ENCODE measurements around the gene KRT5.
"Not testable (repeated sequence)": the region's sequence is repeated elsewhere in the genome, so short reads cannot be mapped to it uniquely, and the experiment has no call there.

KRT5 gene

DNA sequence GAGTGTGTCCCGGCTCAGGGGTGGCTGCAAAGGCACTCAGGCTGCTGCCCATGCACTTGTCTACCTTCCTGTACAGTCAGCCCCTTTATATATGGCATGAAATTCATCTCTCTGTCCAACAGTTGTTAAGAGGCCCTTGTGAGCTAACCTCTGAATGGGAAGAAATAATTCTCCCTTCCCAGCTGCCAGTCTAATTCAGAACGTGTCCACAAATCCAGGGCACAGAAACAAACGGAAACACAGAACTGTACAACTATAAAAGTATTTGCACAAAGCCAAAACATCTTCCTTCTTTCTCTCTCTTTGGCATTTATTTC lies 849 bp downstream of the KRT5 start:
- no peak for DNase-seq (ENCODE audit: low spot score)

DNA sequence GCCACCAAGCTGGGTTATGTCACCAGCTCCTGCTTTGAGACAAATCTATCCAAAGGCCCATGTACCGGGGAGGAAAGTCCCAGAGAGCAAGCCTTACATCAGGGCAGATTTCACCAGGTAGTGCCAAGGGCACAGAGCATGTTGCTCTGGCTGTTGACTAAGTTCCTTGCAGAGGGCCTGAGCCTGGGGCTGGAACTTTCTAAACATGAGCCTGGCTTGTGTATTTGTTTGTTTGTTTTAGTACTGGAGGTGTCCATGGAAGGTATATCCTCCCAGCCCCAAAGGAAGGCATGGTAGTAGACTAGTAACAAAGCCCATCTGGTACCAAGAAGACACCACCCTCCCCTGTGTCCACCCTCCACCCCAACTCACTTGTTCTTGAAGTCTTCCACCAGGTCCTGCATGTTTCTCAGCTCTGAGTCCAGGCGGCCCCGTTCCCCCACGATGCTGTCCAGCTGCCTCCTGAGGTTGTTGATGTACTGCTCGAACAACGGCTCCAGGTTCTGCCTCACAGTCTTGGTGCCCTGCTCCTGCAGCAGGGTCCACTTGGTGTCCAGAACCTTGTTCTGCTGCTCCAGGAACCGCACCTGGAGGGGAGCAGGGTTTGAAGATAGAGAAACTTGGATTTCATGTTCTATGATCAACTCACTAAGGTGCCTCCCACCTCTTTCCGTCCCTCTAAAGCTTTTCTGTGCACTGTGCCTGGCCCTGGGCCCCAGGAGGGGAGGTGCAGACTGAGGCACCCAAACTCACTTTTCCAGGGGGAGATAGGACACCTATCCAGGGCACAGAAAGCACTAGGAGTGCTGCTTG lies 1.4 kb downstream of the KRT5 start:
- no peak for DNase-seq (ENCODE audit: low spot score)

GRCh38 chr12:52517888-52518287 lies 2.3 kb downstream of the KRT5 start:
- no peak for DNase-seq (ENCODE audit: low spot score)

DNA sequence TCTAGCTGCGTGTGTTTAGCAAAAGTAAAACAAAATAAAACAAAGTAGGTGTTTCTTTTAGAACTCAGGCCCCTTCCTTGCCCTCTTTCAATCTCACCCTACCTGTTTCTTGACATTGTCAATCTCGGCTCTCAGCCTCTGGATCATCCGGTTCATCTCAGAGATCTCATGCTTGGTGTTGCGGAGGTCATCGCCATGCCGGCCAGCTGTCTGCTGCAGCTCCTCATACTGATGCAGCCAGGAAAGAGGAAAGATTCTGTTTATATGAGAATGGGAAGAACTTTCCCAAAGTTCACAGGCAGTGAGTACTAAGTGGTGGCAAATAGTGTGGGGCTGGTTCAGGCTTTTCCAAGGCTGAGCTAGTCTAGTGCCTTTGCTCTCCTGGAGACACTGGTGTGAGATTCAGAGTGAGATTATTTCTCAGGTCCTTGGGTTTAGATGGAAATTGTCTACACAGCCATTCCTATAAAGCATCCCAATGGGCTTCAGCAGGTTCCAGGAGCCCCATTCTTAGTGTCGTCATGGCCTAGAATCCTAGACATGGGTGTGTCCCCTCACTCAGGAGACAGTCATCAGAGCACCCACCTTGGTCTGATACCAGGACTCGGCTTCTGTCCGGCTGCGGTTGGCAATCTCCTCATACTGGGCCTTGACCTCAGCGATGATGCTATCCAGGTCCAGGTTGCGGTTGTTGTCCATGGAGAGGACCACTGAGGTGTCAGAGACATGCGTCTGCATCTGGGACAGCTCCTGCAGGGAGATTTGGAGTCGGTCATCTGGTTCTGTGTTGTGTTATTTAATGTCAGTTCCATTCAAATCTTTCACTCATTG lies 3.0 kb downstream of the KRT5 start:
- DNase-seq (ENCODE audit: low spot score) = no peak

DNA sequence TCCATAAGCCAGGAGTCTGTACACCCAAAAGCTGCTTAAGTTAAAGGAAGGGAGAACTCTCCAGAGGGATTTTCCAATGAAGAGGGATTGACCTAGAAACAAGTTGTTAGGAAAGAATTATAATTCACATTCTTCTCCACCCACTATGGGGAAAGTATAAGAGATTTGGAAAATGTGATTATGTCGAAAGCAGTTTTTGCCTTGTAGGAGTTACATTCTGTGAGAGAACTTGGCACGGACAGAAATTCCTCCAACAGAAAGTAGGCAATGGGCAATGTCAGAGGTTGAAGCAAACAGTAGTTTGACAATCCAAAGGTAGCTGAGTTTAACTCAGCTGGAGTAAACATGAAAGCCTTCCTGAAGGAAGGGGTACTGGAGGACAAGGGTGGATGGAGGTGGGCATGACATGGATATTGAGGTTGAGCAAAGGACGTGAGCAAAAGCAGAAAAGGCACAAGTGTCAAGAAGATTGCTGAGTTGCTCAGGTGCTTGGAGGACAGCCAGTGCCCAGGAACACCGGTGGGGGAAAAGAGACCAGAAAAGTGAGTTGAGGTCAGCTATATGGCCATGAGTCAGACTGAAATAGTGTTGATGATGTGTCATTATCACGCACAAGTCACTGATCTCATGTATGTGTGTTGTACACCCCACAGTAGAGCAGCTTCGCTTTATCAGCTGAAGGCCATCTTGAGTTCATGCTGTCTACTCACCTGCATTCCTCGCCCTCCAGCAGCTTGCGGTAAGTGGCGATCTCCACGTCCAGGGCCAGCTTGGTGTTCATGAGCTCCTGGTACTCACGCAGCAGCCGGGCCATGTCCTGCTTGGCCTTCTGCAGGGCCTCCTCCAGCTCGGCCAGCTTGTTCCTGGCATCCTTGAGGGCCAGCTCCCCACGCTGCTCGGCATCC lies 4.0 kb downstream of the KRT5 start:
- peak; percentile 11 for DNase-seq (ENCODE audit: low spot score)

- DNase-seq (ENCODE audit: low spot score) = no peak
These were observed 4.9 kb downstream of the KRT5 start for GRCh38 chr12:52515319-52515646.

GRCh38 chr12:52514471-52515318 lies 5.5 kb downstream of the KRT5 start:
- no peak for DNase-seq (ENCODE audit: low spot score)

DNA sequence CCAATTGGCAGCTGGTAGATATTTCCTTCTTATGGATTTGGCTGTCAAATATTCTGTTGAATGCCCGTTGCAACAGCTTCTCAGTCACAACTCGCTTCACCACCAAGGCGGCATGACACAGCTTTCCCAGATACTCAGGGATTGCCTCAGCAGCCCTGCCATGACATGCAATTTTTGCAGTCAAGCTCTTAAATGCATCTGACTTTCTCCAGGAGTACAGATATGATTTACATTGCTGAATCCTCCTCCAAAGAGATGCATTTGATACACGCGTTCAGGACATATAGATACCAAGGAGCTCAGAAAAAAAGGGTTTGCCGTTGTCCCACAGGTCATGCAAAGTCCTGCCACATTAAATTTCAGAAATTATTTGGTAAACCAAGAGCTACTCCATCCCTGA lies 6.5 kb downstream of the KRT5 start:
- DNase-seq (ENCODE audit: low spot score) = no peak

GRCh38 chr12:52508211-52508610 lies 12.0 kb downstream of the KRT5 start:
- no peak for DNase-seq (ENCODE audit: low spot score)

GRCh38 chr12:52506858-52507715 lies 13.1 kb downstream of the KRT5 start:
- peak; percentile 74 for DNase-seq (ENCODE audit: low spot score)

- no peak for DNase-seq (ENCODE audit: low spot score)
These were observed 17.3 kb downstream of the KRT5 start for GRCh38 chr12:52502877-52503276.

GRCh38 chr12:52501490-52501889 lies 18.7 kb downstream of the KRT5 start:
- no peak for DNase-seq (ENCODE audit: low spot score)

GRCh38 chr12:52500574-52500973 lies 19.6 kb downstream of the KRT5 start:
- not testable (repeated sequence) for DNase-seq (ENCODE audit: low spot score)

GRCh38 chr12:52499806-52500560 lies 20.2 kb downstream of the KRT5 start:
- DNase-seq (ENCODE audit: low spot score) = no peak

GRCh38 chr12:52498946-52499345 lies 21.2 kb downstream of the KRT5 start:
- no peak for DNase-seq (ENCODE audit: low spot score)

DNA sequence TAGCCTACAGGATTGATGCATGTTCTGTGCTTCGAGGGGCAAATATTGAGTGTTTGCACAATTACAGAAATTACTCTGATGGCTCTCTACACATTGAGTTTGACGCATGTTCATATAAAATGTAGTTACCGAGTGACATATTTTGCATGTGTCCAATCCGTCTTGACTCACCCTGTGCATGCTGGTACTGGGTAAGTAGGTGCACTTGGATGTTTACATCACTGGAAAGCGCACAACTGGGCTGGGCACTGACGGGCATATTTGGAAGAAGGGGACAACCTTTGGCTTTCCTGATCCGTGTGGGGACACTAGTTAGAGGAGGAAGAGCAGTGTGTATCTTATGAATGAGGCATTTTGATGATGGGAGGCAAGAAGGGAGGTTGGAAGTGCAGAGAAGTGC lies 22.2 kb downstream of the KRT5 start:
- DNase-seq (ENCODE audit: low spot score) = no peak

- peak; percentile 84 for DNase-seq (ENCODE audit: low spot score)
These were observed 23.6 kb downstream of the KRT5 start for GRCh38 chr12:52496590-52497071.

DNA sequence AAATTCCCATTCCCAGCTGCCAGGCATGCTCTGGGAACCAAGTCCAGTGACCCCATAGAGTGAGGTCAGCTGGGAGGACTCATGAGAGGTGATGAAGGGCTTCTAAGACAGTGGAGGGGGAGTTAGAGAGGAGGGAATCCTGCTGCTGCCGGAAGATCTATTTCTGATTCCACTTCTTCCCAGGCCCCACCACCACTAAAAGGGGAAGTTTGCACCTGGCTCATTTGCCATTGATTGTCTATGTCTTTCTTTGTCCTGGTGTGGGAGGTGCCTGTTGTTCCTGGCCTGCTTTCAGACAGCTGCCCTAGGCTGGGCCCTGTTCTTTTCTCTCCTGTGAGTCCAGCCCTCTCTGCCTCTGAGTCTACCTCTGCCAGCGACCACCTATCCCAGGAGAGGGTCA lies 24.1 kb downstream of the KRT5 start:
- no peak for DNase-seq (ENCODE audit: low spot score)

- no peak for DNase-seq (ENCODE audit: low spot score)
These were observed 24.8 kb downstream of the KRT5 start for GRCh38 chr12:52495389-52495788.

GRCh38 chr12:52494518-52494917 lies 25.7 kb downstream of the KRT5 start:
- peak; percentile 62 for DNase-seq (ENCODE audit: low spot score)

Measured in AG08395 (cell line).